VCaP (cell line): ENCODE measurements around the gene PALD1.
A peak's percentile ranks its signal among the peaks of the same experiment; 100 is the strongest.
"Not testable (repeated sequence)": the region's sequence is repeated elsewhere in the genome, so short reads cannot be mapped to it uniquely, and the experiment has no call there.

Source experiments
- H3K27ac ChIP-seq: fragments of 450-650 bp; 2 replicates; pipeline ENCODE4 v1.5.1; 2017
- TF ChIP-seq, protein P1 (sequence below): fragments of 450-650 bp; conservative IDR thresholded peaks from 2 replicates; pipeline ENCODE4 v1.5.1; 2017; ENCODE audit warnings: mild to moderate bottlenecking, moderate library complexity

The PALD1 gene

DNA sequence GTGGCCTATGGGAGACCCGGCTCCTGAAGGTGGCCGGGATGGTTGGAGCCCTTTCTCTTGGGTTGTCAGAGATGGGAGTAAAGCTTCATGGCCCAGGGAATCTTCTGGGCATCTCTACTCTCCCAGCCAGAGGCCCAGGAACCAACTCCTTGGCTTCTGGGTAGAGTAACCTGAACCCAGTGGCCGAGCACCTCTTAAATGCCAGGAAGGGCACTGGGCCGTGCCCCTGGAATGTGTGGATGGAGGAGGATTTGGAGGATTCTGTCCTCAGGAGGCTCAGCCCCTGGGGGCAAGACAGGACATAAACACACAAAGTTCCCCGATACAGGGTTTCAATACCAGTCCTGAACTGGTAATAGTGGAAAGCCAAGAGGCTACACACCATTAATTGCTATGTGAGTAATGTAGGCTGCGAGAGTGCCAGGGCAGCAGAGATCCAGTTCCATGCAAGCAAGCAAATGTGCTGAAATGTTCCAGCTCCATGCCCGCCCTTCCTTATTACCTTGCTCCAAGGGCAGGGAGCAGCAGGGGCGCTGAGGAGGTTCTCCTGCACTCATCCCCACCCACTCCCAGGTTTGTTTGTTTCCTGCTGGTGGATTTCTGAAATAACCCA is 1.2 kb downstream of the PALD1 start:
- TF ChIP-seq, protein P1, sequence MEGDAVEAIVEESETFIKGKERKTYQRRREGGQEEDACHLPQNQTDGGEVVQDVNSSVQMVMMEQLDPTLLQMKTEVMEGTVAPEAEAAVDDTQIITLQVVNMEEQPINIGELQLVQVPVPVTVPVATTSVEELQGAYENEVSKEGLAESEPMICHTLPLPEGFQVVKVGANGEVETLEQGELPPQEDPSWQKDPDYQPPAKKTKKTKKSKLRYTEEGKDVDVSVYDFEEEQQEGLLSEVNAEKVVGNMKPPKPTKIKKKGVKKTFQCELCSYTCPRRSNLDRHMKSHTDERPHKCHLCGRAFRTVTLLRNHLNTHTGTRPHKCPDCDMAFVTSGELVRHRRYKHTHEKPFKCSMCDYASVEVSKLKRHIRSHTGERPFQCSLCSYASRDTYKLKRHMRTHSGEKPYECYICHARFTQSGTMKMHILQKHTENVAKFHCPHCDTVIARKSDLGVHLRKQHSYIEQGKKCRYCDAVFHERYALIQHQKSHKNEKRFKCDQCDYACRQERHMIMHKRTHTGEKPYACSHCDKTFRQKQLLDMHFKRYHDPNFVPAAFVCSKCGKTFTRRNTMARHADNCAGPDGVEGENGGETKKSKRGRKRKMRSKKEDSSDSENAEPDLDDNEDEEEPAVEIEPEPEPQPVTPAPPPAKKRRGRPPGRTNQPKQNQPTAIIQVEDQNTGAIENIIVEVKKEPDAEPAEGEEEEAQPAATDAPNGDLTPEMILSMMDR, result no peak
- no peak overlapping the region for H3K27ac ChIP-seq

DNA sequence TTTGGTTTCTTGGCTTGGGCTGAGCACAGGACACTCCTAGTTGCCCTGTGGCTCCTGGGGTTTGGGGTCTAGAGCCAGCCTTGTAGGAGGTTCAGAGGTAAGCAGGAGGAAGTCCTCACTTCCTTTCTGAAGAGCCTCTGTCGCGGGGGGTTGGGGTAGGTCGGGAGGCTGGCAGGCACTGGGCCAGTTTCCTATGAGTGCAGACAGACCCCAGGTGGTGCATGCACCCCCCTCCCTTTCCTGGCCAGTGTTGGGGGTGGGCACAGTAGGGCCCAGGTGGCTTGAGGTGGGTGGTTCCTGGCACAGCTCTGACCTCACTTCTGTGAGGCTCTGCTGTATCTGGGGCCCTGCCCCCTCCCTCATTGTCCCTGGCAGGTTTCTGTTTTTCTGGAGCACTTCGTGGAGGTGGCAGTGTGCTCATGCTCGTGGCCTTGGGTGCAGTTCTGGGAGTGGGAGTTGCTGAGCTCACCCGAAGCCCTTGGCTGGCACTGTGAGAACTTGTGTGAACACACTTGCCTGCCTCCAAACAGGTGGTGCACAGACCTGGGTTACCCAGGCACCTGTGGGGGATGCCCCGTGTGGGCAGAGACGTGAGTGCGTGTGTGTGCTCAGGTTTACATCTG is 1.8 kb downstream of the PALD1 start:
- no peak overlapping the region for H3K27ac ChIP-seq
- TF ChIP-seq, protein P1, result no peak

GRCh38 chr10:70481105-70481504 is 2.5 kb downstream of the PALD1 start:
- H3K27ac ChIP-seq, result no peak overlapping the region
- TF ChIP-seq, protein P1, result no peak

GRCh38 chr10:70481831-70482530 is 3.4 kb downstream of the PALD1 start:
- peak overlapping the region; percentile 60 for H3K27ac ChIP-seq
- TF ChIP-seq, protein P1, result no peak

DNA sequence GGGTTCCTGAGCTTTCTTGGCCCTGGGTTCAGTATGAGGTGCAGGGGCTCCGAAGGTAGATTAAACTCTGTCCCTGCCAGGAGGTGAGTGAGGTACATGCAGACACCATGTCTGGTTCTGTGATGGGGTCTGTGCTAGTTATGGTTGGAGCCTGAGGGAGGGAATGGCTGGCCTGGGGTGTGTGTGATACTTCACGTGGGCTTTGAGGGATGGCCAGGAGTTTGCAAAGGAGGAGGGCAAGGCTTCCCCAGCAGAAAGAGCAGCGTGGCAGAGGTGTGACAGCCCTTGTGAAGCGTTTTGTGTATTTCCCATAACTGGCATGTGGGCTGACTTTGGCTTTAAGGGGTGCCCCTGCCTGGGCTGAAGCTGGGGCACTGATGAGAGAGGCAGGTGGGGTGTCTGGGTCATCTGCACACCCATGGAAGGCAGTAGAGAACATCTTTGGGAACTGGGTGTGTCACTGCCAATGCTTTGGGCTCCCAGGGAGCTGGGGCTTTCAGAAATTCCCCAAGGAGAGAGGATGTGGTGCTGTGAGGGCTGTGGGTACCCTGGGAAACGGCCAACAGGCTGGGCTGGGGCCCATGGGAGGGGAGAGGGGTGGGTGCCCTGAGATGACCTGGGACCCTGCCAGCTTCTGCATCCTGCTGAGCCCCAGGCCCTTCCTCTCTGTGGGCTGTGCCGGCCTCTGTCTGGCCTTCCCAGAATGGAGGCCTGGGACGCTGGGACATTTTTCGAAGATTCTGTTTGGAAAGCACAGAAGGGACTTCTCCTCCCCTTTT is 4.6 kb downstream of the PALD1 start:
- H3K27ac ChIP-seq, result peak overlapping the region; percentile 60
- TF ChIP-seq, protein P1, result no peak

- H3K27ac ChIP-seq, result not testable (repeated sequence)
Observed at GRCh38 chr10:70483872-70484271, 5.3 kb downstream of the PALD1 start.

DNA sequence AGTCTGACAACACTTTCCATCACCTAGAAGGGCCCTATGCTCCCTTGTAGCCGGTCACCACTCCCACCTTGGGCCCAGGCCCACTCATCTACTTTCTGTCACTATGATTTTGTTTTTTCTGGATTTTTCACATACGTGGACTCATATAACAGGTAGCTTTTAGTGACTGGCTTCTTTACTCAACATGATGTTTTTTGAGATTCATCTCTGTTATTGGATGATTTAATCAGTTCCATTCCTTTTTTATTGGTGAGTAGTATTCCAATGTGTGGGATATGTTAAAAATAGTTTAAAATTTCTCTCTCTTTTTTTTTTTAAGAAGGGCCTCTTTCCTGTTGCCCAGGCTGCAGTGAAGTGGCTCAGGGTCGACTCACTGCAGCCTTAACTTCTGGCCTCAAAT is 9.3 kb downstream of the PALD1 start:
- TF ChIP-seq, protein P1, result no peak
- no peak overlapping the region for H3K27ac ChIP-seq
